GM19324 (cell line): ENCODE results near the gene KRTAP6-3.

Experiments used
- ATAC-seq: cut with Tn5 transposase; IDR thresholded peaks from one replicate; pipeline ENCODE4 v1.9.1; 2021; ENCODE audit warnings: mild to moderate bottlenecking, moderate library complexity; ENCODE audit not compliant: unreplicated experiment, low FRiP score

The KRTAP6-3 gene

GRCh38 chr21:30623362-30623761, 31.1 kb downstream of the KRTAP6-3 start:
- no peak for ATAC-seq

- ATAC-seq: no peak
Observed at GRCh38 chr21:30625449-30626165, 33.4 kb downstream of the KRTAP6-3 start.

GRCh38 chr21:30628109-30628508, 35.9 kb downstream of the KRTAP6-3 start:
- no peak for ATAC-seq

GRCh38 chr21:30629200-30629599, 37.0 kb downstream of the KRTAP6-3 start:
- ATAC-seq: no peak

- ATAC-seq: no peak
Observed at GRCh38 chr21:30634906-30635305, 42.7 kb downstream of the KRTAP6-3 start, which contains the start of gene KRTAP20-2. TSS of gene KRTAP20-2 (plus strand) at chr21:30635206. CDS start at chr21:30635264, 58 bp downstream.

- ATAC-seq: no peak
Observed at GRCh38 chr21:30638686-30639085, 46.4 kb downstream of the KRTAP6-3 start.

GRCh38 chr21:30642564-30642963, 50.3 kb downstream of the KRTAP6-3 start, which contains the start of gene KRTAP20-3:
TSS of gene KRTAP20-3 (plus strand) at chr21:30642864.
- ATAC-seq: no peak
